ELR (cell line): ENCODE results near the gene JPT2.
"Not testable (repeated sequence)": the region's sequence is repeated elsewhere in the genome, so short reads cannot be mapped to it uniquely, and the experiment has no call there.

Source experiments
- DNase-seq: peaks from one replicate; pipeline ENCODE4 v3.0.0-alpha.2; 2015; ENCODE audit warnings: low read depth

Gene JPT2

DNA sequence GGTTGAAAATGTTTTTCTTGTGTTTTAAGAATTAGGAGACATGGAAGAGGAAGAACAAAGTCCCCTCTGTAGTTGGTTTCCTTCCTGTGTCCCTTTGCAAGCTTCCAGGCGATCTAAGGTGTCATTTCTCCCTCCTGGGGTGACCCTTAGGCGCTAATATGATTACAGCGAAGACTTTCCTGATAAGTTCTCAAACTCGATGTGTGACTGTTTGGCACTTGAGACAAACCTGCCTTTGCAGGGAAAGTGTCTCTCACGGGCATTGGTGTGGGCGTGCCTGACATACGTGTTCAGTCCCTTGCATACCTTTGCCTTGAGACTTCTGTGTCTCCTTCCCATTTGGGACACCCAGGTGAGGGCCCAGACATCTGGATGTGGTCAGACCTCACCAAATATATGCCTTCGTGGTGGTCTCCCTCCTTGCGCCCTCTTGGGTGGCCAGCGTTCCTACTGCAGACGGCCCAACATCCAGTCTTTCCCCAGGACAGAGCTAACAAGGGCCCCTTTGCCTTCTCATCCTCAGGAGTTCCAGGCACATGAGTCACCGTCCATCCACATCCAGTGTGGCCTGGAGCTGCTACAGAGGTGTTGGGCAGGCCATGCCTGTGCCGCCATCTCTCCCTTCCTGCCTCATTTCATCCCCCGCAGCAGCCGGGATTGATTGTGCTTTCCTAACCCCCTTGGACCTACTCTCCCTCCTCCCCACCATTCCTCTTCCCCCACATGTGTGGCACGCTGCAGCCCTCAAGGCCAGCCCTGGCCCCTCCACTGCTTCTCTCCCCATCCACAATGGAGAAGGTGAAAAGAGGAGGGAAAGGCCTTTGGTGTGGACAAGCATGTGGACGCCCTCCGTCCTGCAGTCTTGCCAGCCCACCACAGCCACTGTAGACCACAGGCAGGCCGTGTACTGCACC, 3.1 kb upstream of the JPT2 start:
- DNase-seq: peak; percentile 92

DNA sequence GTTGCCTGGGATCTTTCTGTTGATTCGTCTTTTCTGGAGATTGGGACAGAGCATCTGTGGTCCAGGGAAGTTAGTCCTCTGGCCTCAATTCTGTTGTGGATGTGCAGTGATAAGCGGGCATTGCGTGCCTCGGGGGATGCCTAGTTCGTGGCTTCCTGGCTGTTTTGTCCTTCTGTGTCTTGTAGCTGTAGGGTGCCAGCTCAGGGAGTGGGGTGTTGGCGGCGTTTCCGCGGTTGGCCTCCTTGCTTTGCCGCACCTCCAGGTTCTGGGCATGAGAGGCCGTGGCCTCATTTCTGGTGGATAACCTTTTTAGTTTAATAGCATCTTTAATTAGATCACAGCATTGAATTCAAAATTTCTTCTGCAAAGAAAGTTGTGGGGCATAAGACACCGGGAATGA, 1.4 kb upstream of the JPT2 start:
- no peak for DNase-seq

DNA sequence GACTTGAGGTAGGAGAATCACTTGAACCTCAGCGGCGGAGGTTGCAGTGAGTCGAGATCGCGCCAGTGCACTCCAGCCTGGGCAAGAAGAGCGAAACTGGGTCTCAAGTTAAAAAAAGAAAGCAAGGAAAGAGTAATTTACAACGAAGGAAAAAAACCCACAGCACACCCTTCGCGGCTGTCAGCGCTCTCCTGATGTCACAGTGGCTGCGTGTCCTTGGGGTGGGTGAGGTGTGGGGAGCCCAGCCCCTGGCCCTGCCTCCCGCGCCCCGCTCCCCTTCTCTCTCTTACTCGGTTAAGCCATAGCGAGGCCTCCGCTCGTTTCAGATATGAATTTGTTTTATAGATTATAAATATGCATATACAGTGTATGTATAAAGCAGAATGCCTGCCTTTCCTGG, 740 bp upstream of the JPT2 start:
- DNase-seq: no peak

DNA sequence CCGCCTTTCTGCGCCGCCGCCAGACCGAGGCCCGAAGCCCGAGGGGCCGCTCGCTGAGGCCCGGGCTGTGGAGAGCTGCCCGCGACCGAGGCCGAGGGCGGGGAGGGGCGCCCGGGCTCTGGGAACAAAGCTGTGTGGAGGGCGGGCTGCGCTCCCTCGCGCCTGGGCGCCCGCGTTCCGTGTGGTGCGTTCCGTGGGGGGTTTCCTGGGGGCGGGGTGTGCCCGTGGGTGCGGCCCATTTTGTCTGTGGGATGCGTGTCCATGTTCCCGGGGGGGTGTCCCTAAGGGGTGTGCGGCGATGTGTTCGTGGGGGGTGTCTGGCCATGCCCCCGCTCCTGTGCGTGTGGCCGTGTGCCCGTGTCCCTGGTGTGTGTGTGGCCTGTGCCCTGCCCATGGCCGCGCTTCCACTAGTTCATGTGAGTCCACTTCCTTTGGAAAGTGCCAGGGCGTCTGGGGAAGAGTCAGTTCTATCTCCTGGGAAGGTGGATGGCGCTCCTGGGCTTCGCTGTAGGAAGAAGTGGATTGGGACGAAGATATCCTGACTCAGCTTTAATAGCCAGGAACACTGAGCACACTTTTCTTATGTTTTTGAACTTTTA, 520 bp downstream of the JPT2 start:
- DNase-seq: peak; percentile 52

DNA sequence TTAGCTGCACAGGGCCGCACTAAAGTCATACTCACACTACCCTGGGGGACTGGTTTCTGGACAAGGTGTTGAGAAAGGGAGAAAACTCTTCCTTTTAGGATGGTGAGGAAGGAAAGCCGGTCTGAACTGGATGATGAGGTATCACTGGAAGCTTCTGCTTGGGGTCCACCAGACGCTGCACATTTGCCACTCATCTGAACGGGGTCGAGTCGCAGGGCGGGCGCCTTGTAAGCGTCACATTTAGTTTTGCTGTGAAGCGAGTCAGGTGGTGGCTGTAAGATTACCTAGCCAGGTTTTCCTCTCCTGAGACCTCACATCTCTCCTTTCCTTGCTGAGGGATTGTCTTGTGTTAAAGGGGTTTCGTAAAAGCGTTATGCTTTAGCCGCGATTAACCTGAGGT, 2.3 kb downstream of the JPT2 start:
- no peak for DNase-seq

DNA sequence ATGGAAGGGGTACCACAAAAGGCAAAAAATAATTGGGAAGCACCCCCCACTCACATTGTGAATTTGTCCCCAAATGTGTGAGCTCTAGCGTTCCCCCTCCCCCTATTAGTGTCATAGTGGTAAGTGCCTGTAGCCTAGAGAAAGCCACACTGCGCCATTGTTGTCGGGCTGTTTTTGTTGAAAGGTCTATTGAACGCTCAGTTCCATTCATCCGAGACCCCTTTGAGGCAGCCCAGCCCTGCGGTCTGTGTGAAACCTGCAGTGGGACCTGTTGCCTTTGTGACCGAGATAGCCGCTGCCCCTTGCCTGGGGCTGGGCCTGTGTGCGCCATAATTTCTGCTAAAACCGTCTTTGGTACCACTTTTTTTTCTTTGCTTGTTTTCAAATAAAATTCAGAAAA, 3.0 kb downstream of the JPT2 start:
- DNase-seq: no peak

DNA sequence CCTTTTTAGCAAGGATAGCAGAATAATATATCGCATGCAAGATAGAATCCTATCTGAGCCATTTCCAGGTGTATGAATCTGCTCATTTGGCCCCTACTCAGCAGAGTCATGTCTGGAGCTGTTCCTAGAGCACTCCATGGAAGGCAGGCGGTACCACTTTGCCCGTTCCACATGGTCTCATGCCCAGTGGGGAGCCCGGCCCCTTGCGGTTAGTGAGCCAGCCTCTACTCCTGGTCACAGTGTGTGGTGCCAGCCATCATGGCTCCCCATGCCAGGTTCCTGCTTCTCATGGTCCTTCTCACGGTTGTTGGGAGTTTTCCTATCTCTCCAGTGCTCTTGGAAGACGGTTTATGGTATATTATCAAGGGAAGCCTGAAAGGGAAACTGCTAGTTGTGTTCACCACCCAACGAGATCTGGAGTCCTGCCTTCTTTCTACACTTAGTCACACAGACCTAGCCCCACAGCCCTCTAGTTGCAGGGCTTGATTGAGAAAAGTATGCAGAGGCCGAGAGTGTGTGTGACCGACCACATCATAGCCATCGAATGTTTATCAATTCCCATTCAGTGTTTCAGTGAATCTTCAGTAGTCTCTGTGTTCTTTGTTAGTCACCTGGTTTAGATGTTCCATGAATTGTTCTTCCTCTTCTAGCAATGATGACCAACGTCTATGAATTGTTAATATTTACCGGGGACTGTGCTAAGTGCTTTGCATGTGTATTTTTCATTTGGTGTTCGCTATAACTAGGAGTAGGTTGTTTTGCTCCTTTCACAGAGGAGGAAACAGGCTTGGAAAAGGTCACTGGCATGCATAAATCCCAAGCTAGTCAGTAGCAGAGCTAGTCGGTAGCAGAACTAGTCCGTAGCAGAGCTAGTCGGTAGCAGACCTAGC, 9.6 kb downstream of the JPT2 start:
- DNase-seq: no peak

DNA sequence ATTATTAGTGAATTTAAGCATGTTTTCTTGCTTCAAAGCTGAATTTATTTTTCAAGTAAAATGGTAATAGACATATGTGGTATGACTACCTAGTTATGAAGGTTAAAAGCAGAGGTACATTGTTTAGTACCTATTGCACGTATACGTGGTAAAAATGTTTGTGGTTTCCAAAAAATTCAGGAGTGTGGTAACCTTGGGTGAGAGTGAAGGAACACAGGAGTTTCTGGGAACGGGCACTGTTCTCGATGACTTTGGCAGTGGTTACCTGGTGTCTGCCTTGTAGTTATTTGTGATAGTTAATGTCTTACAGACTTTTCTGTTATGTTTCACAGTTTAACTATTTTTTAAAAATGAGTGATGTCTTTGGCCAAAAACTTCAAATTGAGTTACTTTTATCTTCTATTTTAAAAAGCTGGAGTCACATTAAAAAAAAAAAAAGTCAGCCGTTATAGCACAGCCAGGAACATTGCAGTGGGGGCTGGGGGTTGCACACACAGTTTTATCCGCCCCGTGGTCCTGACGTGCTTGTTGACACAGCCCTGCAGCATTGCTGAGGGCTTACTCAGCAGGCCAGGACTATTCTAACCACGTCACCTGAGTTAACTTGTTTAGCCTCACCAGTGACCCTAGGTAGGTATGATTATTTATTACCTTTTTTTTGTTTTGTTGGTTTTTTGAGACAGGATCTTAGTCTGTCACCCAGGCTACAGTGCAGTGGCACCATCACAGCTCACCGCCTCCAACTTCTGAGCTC, 10.9 kb downstream of the JPT2 start:
- DNase-seq: peak; percentile 86

DNA sequence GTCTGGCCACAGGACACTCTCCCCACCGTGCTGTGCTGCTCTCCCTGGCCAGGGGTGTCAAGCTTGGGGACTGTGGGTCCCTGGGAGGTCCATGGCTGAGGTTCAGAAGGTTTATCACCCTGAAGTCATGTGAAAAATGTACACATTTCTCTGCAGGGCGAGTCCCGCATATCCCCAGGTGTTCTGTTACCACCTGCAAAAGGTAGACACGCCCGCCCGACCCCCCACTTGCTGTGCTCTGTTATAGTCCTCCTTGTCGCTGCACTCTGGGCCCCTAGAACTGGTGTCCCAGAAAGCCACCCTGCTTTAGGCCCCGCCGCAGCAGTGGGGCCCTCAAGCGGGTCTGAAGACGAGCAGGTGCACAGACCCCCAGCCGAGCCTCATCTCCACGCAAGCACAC, 11.8 kb downstream of the JPT2 start:
- no peak for DNase-seq

DNA sequence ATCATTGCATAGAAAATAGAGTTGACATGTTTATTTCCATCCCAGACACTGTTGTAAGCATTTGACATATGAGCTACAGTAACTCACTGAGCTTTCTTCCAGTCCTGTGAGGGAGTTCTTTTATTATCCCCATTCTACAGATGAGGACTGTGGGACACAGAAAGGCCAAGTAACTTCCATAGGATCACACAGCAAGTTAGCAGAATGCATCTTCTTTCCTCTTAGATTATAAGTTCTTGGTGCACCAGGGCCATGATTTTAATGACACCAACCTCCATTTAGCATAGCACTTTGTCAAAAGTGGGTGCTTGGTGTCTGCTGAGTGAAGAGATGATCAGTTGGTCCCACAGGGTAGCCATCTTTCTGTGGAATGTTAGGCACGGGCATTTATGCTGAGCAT, 12.7 kb downstream of the JPT2 start:
- no peak for DNase-seq

DNA sequence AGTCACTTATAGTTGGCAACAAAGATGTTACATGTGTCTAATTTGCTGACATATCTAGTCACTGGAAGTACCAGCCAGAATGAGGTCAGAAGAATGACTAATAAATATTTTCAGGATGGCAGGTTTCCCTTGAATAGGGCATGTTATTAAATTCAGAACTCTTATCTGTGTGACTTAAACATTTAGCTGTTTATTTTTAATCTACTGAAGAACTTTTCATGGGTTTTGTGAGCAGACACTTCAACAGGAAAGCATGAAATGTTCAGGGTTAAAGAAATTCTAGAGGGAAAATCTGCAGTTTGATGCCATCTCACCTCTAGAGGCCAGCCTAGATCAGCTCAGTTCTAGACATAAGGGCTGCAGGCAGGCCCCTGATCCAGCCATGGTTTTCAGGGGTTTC, 13.2 kb downstream of the JPT2 start:
- DNase-seq: peak; percentile 70

DNA sequence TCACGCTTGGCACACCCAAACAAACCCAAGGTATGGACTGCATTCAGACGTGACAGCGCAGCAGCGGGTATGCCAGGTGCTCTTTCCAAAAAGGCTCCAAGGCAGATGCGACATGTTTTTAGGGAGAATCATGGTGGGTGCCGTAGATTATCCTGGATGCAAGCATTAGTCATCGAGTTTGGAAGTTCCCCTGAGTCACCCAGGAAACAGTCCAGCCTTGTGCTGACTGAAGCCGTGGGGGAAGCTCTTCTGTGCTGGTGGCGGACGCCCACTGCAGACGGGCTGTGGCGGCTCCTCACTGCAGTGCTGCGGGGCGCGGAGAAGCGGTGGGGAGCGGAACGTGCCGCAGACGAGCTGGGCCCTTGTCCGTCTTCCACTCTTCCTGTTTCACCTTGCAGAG, 13.9 kb downstream of the JPT2 start:
- peak; percentile 93 for DNase-seq

DNA sequence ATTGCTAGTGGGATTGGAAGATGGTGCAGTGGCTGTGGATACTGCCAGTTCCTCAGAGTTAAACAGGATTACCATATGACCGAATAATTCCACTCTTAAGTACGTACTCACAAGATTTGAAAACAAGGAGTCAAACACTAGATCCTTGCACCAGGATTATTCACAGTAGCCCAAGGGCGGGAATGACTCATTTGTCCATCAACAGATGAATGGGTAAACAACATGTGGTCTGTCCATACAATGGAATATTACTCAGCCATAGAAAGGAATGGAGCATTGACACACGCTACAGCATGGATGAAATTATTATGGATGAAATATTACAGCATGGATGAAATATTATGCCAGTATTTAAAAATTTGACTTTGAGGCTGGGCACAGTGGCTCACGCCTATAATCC, 18.8 kb downstream of the JPT2 start:
- peak; percentile 84 for DNase-seq

DNA sequence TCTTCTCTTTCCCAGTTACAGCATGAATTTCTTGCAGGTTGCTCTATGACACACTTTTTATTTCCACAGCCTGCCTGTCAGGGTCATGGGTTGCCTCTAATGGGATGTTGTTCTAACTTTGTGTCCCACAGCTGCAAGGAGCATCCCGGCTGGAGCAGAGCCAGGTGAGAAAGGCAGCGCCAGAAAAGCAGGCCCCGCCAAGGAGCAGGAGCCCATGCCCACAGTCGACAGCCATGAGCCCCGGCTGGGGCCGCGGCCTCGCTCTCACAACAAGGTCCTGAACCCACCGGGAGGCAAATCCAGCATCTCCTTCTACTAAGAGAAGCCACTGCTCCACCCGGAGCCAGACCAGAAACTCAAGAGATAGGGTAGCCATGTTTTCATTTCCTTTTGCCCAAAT, 20.6 kb downstream of the JPT2 start:
- DNase-seq: no peak

DNA sequence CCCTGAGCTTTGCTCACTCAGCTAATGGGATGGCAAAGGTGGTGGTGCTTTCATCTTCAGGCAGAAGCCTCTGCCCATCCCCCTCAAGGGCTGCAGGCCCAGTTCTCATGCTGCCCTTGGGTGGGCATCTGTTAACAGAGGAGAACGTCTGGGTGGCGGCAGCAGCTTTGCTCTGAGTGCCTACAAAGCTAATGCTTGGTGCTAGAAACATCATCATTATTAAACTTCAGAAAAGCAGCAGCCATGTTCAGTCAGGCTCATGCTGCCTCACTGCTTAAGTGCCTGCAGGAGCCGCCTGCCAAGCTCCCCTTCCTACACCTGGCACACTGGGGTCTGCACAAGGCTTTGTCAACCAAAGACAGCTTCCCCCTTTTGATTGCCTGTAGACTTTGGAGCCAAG, 22.2 kb downstream of the JPT2 start:
- no peak for DNase-seq

DNA sequence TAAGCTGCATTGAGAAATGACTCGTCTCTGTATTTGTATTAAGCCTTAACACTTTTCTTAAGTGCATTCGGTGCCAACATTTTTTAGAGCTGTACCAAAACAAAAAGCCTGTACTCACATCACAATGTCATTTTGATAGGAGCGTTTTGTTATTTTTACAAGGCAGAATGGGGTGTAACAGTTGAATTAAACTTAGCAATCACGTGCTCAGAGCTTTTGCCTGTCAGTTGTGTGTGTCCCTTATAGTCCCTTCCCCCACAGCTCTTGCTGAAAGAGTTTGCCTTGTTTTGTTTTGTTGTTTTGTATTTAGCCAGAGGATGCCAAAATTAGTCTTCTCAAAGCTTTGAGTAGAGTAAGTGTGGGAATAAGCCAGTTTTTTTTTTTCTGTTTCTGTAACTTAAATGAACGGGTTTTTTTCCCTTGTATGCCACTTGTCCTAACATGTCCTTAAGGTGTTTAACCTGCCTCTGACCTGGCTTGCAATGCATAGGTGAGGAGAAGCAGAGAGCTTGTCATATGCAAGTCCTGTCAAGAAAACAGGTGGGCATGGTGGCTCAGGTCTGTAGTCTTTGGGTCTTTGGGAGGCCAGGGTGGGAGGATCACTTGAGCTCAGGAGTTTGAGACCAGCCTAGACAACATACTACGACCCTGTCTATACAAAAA, 23.3 kb downstream of the JPT2 start:
- no peak for DNase-seq

DNA sequence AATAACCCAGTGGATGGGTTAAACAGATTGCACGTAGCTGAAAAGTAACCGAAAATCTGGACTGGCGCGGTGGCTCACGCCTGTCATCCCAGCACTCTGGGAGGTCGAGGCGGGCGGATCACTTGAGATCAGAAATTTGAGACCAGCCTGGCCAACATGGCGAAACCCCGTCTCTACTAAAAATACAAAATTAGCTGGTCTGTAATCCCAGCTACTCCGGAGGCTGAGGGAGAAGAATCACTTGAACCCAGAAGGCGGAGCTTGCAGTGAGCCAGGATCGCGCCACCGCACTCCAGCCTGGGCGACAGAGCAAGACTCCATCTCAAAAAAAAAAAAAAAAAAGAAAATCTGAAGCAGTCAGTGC, 27.2 kb downstream of the JPT2 start:
- DNase-seq: not testable (repeated sequence)

DNA sequence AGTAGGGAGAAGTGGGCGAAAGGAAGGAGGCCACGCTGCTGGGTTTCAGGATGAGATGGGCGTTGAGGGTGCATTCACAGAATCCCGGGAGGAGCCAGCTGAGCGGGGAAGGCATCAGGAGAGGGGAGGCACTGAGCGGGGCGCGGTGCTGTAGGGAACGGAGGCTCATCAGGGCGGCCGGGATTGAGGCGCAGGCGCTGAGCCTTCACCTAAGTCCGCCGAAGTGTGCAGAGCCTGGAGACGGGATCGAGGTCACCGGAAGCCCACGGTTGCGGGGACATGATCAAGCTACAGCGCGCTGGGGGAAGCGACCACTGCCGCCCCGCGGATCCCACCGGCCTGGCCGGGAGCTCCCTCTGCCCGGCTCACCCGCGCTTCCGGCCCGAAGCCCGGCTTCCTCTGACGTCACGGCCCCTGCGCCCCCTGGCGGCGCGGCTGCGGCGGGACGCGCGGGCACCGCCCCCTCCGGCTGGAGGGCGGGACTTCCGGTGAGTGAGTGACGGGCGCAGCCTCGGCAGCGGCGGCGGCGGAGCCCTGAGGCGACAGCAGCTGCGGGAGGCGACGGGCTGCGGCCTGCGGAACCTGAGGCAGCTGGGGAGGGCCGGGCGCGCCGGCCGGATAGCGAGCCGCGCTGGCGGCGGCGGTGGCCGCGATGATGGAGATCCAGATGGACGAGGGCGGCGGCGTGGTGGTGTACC, 27.8 kb downstream of the JPT2 start, which contains the start of gene MAPK8IP3:
MAPK8IP3 (plus strand) TSS at position 508 of the 698 bp plus-strand sequence; CDS start at position 653, 145 bp downstream.
- peak; percentile 88 for DNase-seq

DNA sequence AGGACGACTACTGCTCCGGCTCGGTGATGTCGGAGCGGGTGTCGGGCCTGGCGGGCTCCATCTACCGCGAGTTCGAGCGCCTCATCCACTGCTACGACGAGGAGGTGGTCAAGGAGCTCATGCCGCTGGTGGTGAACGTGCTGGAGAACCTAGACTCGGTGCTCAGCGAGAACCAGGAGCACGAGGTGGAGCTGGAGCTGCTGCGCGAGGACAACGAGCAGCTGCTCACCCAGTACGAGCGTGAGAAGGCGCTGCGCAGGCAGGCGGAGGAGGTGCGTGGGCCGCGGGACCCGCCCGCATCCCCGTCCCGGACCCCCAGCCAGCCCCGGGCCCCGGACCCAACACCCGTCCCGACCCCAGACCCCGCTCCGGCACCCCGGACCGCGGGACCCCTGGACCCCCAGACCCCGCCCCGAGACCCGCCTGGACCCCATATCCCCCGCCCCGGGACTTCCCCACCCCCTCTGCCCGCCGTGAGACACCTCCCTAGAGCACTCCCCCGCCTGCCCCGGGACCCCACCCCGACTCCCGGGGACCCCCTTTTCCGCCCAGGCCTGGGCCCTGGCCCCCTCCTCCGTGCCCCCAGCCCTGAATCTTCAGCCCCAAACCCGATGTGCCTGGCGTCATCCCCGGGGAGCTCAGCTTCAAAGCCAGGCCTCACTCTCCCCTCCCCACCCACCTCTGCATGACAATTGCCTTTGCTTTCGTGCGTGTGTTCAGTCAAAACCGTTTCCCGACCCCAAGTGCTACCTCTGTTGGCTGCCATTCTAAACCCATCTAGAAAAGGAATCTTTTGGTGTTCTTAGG, 28.5 kb downstream of the JPT2 start:
- peak; percentile 55 for DNase-seq
